ENCODE measurements around the gene CDK11B.
A peak's percentile ranks its signal among the peaks of the same experiment; 100 is the strongest.

CDK11B gene

DNA sequence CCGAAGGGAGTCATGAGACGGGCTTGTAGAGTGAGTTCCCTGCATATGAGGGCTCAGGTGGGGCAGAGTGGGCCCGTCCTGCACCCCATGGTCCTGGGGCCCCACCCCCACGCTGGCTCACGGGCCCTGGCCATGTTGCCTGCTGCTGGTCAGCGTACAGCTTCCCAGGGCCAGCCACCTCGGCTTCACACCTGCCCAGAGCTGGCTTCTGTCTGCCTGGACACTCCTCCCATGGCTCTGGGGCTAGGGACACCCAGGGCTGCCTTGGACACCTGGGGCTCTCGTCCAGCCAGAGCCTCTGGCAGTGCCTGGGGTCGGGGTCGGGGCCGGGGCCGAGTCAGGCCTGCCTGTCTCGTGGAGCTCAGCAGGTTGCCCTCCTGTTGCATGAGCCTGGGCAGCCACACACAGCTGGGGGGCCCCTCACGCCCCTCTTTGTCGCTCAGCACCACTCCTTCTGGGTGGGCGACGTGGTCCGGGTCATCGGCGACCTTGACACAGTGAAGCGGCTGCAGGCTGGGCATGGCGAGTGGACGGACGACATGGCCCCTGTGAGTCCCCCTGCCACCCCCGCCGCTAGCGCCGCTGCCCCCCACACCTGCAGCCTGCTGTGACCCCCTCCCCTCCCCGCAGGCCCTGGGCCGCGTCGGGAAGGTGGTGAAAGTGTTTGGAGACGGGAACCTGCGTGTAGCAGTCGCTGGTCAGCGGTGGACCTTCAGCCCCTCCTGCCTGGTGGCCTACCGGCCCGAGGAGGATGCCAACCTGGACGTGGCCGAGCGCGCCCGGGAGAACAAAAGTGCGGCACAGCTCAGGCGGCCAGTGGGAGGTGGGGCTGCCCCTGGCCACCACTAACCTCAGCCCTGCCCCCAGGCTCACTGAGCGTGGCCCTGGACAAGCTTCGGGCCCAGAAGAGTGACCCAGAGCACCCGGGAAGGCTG is 32.3 kb downstream of the CDK11B start:
- no peak for DNase-seq

DNA sequence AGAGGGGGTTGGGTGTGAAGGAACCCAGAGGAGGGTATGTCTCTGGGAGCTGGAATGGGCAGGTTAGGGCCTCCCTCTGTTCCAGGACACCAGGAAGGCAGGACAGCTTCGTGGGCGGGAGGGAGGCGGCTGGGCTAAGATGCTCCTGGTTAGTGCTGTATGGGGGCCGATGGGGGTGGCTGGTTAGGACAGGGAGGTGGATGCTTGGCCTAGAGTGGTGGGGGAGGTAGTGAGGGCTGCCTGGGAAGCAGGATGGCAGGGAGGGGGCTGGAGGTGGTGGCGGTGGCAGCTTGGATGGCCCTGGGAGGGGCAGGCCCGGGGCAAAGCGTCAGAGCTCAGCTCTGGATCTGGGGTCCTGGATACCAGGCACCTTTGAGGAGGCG is 33.0 kb downstream of the CDK11B start:
- DNase-seq = no peak

- no peak for DNase-seq
Observed at GRCh38 chr1:1625404-1625775, 33.4 kb downstream of the CDK11B start.

DNA sequence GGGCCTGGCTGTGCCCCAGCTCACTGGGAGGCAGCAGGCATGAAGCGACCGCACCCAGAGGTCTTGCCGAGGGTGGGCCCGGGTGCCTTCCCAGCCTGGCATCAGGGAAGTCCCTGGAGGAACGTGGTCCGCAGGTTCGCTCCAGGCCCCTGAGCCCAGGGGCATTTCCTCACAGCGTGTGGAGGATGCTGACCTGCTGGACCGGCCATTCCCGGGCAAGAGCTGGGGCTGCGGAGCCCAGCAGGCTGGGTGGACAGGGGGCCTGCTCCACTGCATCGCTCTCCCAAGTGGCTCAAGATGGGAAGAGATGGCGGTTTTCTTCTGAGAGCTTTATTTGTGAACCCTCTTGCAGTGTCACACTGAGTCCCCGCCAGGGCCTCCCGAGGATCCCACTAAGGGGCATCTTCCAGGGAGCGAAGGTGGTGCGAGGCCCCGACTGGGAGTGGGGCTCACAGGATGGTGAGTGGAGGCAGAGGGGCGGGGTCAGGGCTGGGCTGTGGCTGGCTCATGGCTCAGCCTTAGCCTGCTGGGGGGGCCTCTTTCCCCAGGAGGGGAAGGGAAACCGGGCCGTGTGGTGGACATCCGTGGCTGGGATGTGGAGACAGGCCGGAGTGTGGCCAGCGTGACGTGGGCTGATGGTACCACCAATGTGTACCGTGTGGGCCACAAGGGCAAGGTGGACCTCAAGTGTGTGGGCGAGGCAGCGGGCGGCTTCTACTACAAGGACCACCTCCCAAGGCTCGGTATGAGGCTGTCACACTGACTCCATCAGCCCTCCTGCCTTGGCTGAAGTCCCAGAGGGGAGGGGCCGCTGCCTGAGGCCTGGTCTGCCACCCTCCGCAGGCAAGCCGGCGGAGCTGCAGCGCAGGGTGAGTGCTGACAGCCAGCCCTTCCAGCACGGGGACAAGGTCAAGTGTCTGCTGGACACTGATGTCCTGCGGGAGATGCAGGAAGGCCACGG is 34.1 kb downstream of the CDK11B start:
- DNase-seq = no peak

GRCh38 chr1:1623631-1624442 is 35.0 kb downstream of the CDK11B start:
- no peak for DNase-seq

DNA sequence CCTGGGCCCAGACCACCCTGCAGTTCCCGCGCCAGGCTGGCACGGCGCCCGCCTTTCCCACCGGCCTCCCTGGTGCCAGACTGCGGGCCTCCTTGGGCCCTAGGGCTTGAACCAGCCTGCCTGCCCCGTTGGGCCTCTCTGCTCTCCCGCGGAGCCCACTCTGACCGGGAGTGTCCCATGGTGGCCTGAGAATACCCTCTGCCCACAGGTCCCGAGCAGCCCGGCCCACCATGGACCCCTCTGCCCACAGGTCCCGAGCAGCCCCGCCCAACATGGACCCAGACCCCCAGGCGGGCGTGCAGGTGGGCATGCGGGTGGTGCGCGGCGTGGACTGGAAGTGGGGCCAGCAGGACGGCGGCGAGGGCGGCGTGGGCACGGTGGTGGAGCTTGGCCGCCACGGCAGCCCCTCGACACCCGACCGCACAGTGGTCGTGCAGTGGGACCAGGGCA is 35.6 kb downstream of the CDK11B start:
- no peak for DNase-seq

GRCh38 chr1:1622788-1623094 is 36.1 kb downstream of the CDK11B start:
- DNase-seq = no peak

DNA sequence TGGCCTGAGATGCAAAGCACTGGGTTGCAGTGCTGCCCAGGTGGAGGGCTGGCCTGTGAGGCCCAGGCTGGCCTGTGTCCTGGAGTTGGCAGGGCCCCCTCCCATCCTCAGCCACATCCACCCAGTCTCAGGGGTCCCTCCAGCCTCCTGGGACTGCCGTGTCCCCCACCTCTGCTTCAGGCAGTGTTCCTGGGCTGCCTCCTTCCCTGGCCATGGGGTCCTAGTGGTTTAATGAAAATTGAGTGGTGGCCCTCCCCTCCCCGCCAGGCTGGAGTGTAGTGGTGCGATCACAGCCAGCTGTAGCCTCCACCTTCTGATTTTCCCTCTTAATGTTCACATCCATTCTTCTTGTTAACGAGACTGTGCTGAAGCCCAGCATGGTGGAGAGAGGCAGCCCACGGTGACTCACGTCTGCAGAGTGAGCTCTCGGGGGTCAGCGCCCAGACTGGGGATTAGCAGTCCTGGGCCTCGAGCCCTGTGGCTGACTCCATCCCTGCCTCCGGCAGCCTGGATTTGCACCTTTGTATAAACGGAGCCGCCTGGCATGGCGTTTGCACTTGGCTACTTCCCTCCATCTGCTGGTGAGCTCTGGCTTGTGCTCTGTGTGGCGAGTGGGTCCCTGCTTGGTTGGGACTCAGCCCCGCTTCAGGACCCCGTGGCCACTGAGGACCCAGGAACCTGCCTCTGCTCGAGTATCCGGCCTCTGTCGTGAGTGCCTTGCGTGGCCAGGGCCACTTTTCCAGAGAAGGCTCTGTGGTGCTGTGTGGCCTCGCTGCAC is 36.6 kb downstream of the CDK11B start:
- peak; percentile 36 for DNase-seq

- no peak for DNase-seq
Observed at GRCh38 chr1:1621173-1622009, 37.4 kb downstream of the CDK11B start.

DNA sequence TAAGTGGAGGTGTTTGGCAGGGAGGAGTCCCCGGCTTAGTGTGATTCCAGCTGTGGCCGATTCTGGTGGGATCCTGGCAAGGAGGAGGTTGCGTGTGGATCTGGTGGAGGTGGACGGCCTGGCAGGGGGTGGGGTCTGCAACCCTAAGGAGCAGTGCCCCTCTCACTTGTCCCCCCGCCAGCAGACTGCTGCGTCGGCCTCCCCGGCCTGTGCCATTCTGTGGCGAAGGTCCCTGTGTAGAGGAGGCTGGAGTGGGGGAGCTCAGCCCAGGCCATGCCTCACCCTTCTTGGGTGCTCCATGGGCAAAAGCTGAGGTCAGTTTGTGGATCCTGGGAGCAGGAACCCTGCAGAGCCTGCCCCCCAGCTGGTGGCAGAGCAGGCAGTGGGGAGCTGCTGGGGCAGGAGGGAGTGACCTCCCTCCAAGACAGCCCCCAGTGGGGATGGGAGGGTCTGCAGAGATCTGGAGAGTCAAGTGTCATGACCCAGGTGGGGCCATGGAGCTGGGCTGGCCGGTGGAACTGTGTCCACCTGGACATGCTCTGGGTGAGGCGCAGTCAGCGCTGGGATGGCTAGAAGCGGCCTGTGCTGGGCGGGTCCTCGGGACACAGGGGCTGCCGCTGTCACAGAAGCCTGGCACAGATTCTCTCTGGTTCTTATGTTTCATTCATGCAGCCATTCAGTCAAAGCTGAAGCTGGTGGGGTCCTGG is 38.2 kb downstream of the CDK11B start:
- no peak for DNase-seq

- DNase-seq = no peak
Observed at GRCh38 chr1:1619917-1620361, 38.9 kb downstream of the CDK11B start.

- DNase-seq = no peak
Observed at GRCh38 chr1:1618396-1619068, 40.3 kb downstream of the CDK11B start.

GRCh38 chr1:1617925-1618324 is 40.9 kb downstream of the CDK11B start:
- no peak for DNase-seq

DNA sequence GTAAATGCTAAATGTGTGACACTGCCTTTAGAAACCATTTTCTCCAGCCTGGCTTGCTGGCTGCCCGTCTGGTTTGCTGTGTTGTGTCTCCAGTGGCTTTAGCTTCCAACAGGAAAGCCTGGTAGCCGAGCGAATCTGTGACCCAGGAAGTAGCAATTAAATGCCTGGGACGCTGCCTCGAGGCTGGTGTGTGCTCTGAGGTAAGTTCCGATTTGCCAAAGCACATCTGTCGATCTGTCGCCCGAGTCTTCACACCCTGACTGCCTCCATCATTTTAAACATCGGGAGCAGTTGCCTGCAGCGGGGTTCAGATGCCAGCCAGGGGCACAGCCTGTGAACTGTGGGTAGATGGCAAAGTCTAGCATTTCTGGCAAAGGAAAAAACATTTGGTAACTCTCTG is 41.3 kb downstream of the CDK11B start:
- no peak for DNase-seq

DNA sequence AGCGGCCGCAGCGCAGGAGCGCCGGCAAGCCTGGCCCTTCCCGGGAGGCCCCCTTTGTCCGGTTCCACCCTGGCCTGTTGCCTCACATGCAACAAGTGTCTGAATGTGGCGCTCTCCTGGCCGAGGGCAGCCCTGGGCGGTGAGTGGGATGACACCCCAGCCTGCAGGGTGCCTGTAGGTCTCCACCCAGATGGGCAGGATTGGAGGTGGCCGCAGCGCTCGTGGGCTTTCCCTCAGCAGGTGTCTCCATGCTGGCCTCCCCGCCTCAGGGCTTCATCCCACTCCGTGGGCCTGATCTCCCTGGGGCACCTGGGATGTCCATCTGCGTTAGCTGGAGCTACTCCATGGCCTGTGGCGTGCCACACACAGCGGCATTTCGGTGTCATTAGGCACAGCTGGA is 42.0 kb downstream of the CDK11B start:
- no peak for DNase-seq

DNA sequence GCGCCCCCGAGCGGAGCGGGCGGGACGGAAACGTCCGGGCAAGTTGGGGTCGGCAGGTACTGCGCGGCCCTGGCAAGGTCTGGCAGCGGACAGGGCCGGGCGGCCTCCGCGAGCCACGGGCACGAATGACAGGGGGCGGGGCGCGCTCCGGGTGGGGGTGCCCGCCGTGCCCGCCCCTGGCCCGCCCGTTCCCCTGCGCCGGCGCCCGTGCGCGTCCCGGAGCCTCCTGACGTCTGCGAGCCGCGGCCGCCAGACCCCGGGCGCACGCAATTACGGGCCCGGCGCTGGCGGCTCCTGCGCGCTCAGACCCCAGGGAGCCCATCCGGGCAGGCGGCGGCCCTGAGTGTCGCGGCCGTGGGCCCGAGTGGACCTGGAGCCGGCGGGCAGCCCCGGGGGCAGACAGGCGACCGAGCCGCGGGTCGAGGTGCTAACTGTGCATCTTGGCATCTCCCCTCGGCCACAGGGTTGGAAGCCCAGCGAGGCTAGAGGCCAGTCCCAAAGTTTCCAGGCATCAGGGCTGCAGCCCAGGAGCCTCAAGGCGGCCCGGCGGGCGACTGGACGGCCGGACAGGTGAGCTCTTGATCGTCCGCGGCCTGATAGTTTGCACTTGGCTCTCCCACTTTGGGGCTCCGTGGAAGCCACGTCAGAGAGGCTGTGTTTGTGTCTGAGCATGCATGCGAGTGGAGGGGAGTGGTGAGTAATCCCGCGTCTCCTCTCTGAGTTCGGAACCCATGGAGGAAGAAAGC is 42.6 kb downstream of the CDK11B start:
- peak; percentile 18 for DNase-seq

DNA sequence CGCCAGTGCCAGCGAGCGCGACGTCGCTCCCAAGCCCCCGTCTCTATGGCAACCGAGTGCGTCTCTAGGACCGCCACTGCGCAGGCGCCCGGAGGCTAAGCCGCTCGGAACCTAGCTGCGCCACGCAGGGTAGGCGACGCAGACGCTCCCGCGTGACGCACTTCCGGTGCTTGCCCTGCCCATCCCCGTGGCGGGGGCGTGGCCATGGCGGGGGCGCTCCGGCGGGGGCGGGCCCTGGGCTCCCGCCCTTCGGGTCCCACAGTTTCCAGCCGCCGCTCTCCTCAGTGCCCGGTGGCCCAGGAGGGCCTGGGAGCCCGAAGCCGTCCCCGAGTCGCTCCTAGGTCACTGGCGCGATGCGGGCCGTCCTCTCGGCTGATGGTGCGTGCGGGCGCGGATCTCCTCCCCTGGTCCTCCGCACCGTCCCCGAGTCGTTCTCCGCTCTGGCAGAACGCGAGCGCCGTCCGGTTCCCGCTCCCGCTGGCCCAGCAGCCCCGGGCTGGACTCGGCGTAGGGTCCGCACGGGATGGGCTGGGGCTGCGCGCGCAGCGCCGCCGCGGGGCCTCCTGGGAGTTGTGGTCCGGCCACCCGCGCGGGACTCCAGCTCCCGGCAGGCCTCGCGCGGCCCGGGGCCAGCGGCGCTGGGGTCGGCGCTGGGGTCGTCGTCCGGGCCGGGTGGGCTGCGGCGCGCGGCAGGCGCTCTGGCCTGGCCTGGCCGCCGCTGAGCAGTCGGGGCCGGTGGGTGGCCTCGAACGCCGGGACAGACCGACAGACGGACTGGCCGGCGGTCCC is 43.4 kb downstream of the CDK11B start, which contains the start of gene MIB2:
MIB2 (plus strand) TSS at position 245 of the 789 bp plus-strand sequence. CDS start 7,953 bp downstream, outside the sequence.
- DNase-seq = peak; percentile 95

GRCh38 chr1:1614954-1615255 is 43.9 kb downstream of the CDK11B start:
- no peak for DNase-seq
